GM23338 (cell line): ENCODE results near the gene BBLN. TPM values are rescaled to one million over a fixed set of nuclear protein-coding genes. Genes with fewer than 3 reads are reported as not detected.
A peak's percentile ranks its signal among the peaks of the same experiment; 100 is the strongest.

ENCODE experiments used
- ATAC-seq: fragments of 200-7000 bp; cut with Tn5 transposase; 3 replicates; pipeline ENCODE4 v1.9.1; 2020
- DNase-seq: peaks from one replicate; pipeline ENCODE4 v3.0.0-alpha.2; 2015; ENCODE audit warnings: low spot score
- H2AFZ ChIP-seq: fragments of 200-600 bp; sonication (generic); 2 replicates; pipeline ENCODE4 v1.8.0; 2016; ENCODE audit warnings: antibody characterized with exemption, mild to moderate bottlenecking, moderate library complexity
- H3F3A ChIP-seq: fragments of 200-600 bp; sonication (generic); replicated peaks from 2 replicates; pipeline ENCODE4 v1.8.0; 2017; ENCODE audit warnings: antibody characterized with exemption, mixed run types, low read depth
- H3K27ac ChIP-seq: fragments of 200-600 bp; sonication (generic); 2 replicates; pipeline ENCODE4 v1.6.1; 2016; ENCODE audit warnings: low read depth
- H3K27me3 ChIP-seq: fragments of 200-600 bp; sonication (generic); 2 replicates; pipeline ENCODE4 v1.8.0; 2016; ENCODE audit warnings: mild to moderate bottlenecking, mixed run types, moderate library complexity; ENCODE audit not compliant: insufficient read depth
- H3K36me3 ChIP-seq: fragments of 200-600 bp; sonication (generic); 2 replicates; pipeline ENCODE4 v1.8.0; 2016; ENCODE audit warnings: mild to moderate bottlenecking; ENCODE audit not compliant: insufficient read depth
- H3K4me1 ChIP-seq: fragments of 200-600 bp; sonication (generic); 2 replicates; pipeline ENCODE4 v1.8.0; 2016; ENCODE audit warnings: mild to moderate bottlenecking, moderate library complexity; ENCODE audit not compliant: insufficient read depth
- H3K4me2 ChIP-seq: fragments of 200-600 bp; sonication (generic); 2 replicates; pipeline ENCODE4 v1.7.1; 2017; ENCODE audit warnings: mixed run types
- H3K4me3 ChIP-seq: fragments of 200-600 bp; sonication (generic); 2 replicates; pipeline ENCODE4 v1.6.1; 2016; ENCODE audit warnings: mixed run types
- H3K79me2 ChIP-seq: fragments of 200-600 bp; sonication (generic); replicated peaks from 2 replicates; pipeline ENCODE4 v1.8.0; 2017; ENCODE audit warnings: mild to moderate bottlenecking; ENCODE audit not compliant: insufficient read depth
- H3K9me2 ChIP-seq: fragments of 200-600 bp; sonication (generic); 2 replicates; pipeline ENCODE4 v1.8.0; 2017; ENCODE audit not compliant: insufficient read depth
- H4K20me1 ChIP-seq: fragments of 200-600 bp; sonication (generic); replicated peaks from 2 replicates; pipeline ENCODE4 v1.8.0; 2017; ENCODE audit warnings: mild to moderate bottlenecking; ENCODE audit not compliant: insufficient read depth
- H3K27ac Mint-ChIP-seq: 2 replicates; pipeline ENCODE4 v1.8.0; 2020; ENCODE audit warnings: inconsistent platforms, mild to moderate bottlenecking, moderate library complexity, mixed read lengths
- H3K27me3 Mint-ChIP-seq: 3 replicates; pipeline ENCODE4 v1.8.0; 2022; ENCODE audit warnings: low read depth, mild to moderate bottlenecking, moderate library complexity, mixed read lengths, inconsistent platforms; ENCODE audit not compliant: insufficient read depth, poor library complexity
- H3K36me3 Mint-ChIP-seq: 3 replicates; pipeline ENCODE4 v1.8.0; 2021; ENCODE audit warnings: low read depth, mild to moderate bottlenecking, inconsistent platforms, moderate library complexity, mixed read lengths
- H3K4me1 Mint-ChIP-seq: 3 replicates; pipeline ENCODE4 v1.8.0; 2020; ENCODE audit warnings: mild to moderate bottlenecking, inconsistent platforms, mixed read lengths
- H3K4me3 Mint-ChIP-seq: 3 replicates; pipeline ENCODE4 v1.8.0; 2021; ENCODE audit warnings: moderate library complexity, mild to moderate bottlenecking, inconsistent platforms, mixed read lengths
- H3K9me3 Mint-ChIP-seq: 3 replicates; pipeline ENCODE4 v1.8.0; 2020; ENCODE audit warnings: moderate library complexity, mild to moderate bottlenecking, inconsistent platforms, mixed read lengths
- CREB1 ChIP-seq: fragments of 250-450 bp; sonication (Bioruptor Pico); IDR thresholded peaks from 2 replicates; pipeline ENCODE4 v1.5.0; 2020; ENCODE audit warnings: low read depth, mild to moderate bottlenecking, moderate library complexity
- EZH2 ChIP-seq: fragments of 200-600 bp; sonication (generic); IDR thresholded peaks from one replicate; pipeline ENCODE4 v1.8.0; 2017; ENCODE audit warnings: antibody characterized with exemption, mild to moderate bottlenecking, low read depth; ENCODE audit not compliant: unreplicated experiment
- EZH2phosphoT487 ChIP-seq: fragments of 200-600 bp; sonication (generic); IDR thresholded peaks from one replicate; pipeline ENCODE4 v1.8.1; 2018; ENCODE audit warnings: antibody characterized with exemption; ENCODE audit not compliant: unreplicated experiment
- JUNB ChIP-seq: IDR thresholded peaks from one replicate; pipeline ENCODE4 v1.6.1; 2016; ENCODE audit warnings: antibody characterized with exemption; ENCODE audit not compliant: unreplicated experiment
- NANOG ChIP-seq: IDR thresholded peaks from 2 replicates; pipeline ENCODE4 v1.6.1; 2016; ENCODE audit warnings: antibody characterized with exemption, borderline replicate concordance
- POLR2AphosphoS5 ChIP-seq: IDR thresholded peaks from 2 replicates; pipeline ENCODE4 v1.6.1; 2016; ENCODE audit warnings: antibody characterized with exemption, low read depth
- STAT1 ChIP-seq: IDR thresholded peaks from one replicate; pipeline ENCODE4 v1.6.1; 2016; ENCODE audit warnings: antibody characterized with exemption; ENCODE audit not compliant: unreplicated experiment
- ZNF114 ChIP-seq: fragments of 250-450 bp; sonication (Bioruptor Pico); IDR thresholded peaks from 2 replicates; pipeline ENCODE4 v1.5.0; 2020; ENCODE audit warnings: mild to moderate bottlenecking, moderate library complexity
- ZNF331 ChIP-seq: fragments of 250-450 bp; sonication (Bioruptor Pico); IDR thresholded peaks from 2 replicates; pipeline ENCODE4 v1.5.0; 2020; ENCODE audit warnings: low read depth, mild to moderate bottlenecking, moderate library complexity
- ZNF462 ChIP-seq: fragments of 250-450 bp; sonication (Bioruptor Pico); IDR thresholded peaks from 2 replicates; pipeline ENCODE4 v1.5.0; 2020; ENCODE audit warnings: mild to moderate bottlenecking, moderate library complexity
- polyA plus RNA-seq: library from polyadenylated mRNA; unstranded; fragments of >200 nt; fragmentation: Nextera tagmentation; extraction: Ambion mirVana; gene quantifications from 2 replicates; pipeline ENCODE4 v1.2.1, GENCODE V29; 2016
- total RNA-seq: library from RNA; depleted of rRNA; stranded (reverse); fragments of >200 nt; shearing (Covaris generic); gene quantifications from 2 replicates; pipeline ENCODE4 v1.2.3, GENCODE V29; 2014
- TF ChIP-seq, protein P1 (sequence below): IDR thresholded peaks from 2 replicates; pipeline ENCODE4 v1.6.1; 2016; ENCODE audit warnings: antibody characterized with exemption
- TF ChIP-seq, protein P2 (sequence below): IDR thresholded peaks from one replicate; pipeline ENCODE4 v1.6.1; 2018; ENCODE audit warnings: antibody characterized with exemption; ENCODE audit not compliant: unreplicated experiment
- TF ChIP-seq, protein P3 (sequence below), 2 experiments: fragments of 200-600 bp in 1 of 2; sonication (generic) in 1 of 2; conservative IDR thresholded peaks; 2 replicates each; pipeline versions ENCODE4 v1.5.1 to v1.6.1; 2016 to 2017; ENCODE audit warnings: antibody characterized with exemption in 2 of 2, low read depth in 2 of 2, mild to moderate bottlenecking in 2 of 2, moderate library complexity in 1 of 2

The BBLN gene
- total and polyA plus RNA-seq, 2 experiments from 2014 or later, result 171 to 246 TPM

DNA sequence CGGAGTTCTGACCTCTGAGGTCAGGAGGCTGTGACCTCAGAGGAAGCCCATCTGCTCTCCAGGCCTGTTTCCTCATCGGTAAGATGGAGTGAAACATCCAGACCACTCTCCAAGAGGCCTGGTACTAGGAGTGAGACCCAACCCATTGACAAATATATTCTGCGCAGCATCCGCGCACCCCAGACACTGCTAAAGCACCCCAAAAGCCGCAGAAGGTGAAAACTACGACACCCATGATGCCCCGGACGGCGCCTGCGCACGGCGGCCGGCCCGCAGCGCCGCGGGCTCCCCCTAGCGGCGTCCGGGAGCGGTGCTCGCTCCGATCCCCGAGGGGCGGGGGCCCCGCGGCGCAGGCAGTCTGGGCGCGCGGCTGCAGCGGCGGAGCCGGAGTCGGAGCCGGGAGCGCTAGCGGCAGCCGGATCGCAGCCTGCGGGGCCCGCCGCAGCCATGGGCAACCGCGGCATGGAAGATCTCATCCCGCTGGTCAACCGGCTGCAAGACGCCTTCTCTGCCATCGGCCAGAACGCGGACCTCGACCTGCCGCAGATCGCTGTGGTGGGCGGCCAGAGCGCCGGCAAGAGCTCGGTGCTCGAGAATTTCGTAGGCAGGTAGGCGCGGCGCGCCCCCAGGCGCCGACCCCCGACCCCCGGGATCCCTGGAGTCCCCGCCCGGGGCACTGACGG lies 43.1 kb downstream of the BBLN start, which contains the start of gene DNM1:
TSS of gene DNM1 (plus strand) at position 356 of the 683 bp plus-strand sequence. CDS start at position 448, 92 bp downstream.
- peak; percentile 78 for ATAC-seq
- 0 out of 2 replicates have a peak, but pooled peaks cover 4% of the 10 kb centered on the region for H3K79me2 ChIP-seq
- peak within 1 kb of the TSS; percentile 98 for H2AFZ ChIP-seq
- H3K4me3 ChIP-seq, result peak within 1 kb of the TSS; percentile 90
- Mint-ChIP-seq H3K27me3 (peaks cover 12% of the 10 kb centered on the region), H3K36me3 (no peaks in the 10 kb centered on the region; the same call in 2 of the 3 replicates), H3K4me1 (peaks cover 32% of the 10 kb centered on the region), H3K9me3 (no peaks in the 10 kb centered on the region; the same call in 2 of the 3 replicates), H3K27ac (peak within 1 kb of the TSS; percentile 90), H3K4me3 (peak within 1 kb of the TSS; percentile 88)
- DNase-seq, result peak; percentile 77
- H3K9me2 ChIP-seq, result no peaks in the 10 kb centered on the region
- no peak within 1 kb of the TSS for H3K27ac ChIP-seq
- peaks cover 9% of the 10 kb centered on the region; the same call in 1 of the 2 replicates for H3K4me1 ChIP-seq
- H4K20me1 ChIP-seq, result 0 out of 2 replicates have a peak, but pooled peaks cover 3% of the 10 kb centered on the region
- H3F3A ChIP-seq, result peaks cover 9% of the 10 kb centered on the region
- peak within 1 kb of the TSS; percentile 96 for H3K4me2 ChIP-seq
- no peaks in the 10 kb centered on the region for H3K36me3 ChIP-seq
- H3K27me3 ChIP-seq, result no peaks in the 10 kb centered on the region
- no peak for TF ChIP-seq JUNB
- TF ChIP-seq ZNF462 (CRISPR knock-in tag), result no peak
- no peak for TF ChIP-seq EZH2phosphoT487
- TF ChIP-seq, protein P1, sequence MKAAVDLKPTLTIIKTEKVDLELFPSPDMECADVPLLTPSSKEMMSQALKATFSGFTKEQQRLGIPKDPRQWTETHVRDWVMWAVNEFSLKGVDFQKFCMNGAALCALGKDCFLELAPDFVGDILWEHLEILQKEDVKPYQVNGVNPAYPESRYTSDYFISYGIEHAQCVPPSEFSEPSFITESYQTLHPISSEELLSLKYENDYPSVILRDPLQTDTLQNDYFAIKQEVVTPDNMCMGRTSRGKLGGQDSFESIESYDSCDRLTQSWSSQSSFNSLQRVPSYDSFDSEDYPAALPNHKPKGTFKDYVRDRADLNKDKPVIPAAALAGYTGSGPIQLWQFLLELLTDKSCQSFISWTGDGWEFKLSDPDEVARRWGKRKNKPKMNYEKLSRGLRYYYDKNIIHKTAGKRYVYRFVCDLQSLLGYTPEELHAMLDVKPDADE, result peak; percentile 46; the same call in 1 of the 2 replicates
- TF ChIP-seq ZNF114 (CRISPR knock-in tag), result no peak
- TF ChIP-seq POLR2AphosphoS5, result peak; percentile 66
- TF ChIP-seq CREB1 (CRISPR knock-in tag), result no peak
- TF ChIP-seq, protein P2, sequence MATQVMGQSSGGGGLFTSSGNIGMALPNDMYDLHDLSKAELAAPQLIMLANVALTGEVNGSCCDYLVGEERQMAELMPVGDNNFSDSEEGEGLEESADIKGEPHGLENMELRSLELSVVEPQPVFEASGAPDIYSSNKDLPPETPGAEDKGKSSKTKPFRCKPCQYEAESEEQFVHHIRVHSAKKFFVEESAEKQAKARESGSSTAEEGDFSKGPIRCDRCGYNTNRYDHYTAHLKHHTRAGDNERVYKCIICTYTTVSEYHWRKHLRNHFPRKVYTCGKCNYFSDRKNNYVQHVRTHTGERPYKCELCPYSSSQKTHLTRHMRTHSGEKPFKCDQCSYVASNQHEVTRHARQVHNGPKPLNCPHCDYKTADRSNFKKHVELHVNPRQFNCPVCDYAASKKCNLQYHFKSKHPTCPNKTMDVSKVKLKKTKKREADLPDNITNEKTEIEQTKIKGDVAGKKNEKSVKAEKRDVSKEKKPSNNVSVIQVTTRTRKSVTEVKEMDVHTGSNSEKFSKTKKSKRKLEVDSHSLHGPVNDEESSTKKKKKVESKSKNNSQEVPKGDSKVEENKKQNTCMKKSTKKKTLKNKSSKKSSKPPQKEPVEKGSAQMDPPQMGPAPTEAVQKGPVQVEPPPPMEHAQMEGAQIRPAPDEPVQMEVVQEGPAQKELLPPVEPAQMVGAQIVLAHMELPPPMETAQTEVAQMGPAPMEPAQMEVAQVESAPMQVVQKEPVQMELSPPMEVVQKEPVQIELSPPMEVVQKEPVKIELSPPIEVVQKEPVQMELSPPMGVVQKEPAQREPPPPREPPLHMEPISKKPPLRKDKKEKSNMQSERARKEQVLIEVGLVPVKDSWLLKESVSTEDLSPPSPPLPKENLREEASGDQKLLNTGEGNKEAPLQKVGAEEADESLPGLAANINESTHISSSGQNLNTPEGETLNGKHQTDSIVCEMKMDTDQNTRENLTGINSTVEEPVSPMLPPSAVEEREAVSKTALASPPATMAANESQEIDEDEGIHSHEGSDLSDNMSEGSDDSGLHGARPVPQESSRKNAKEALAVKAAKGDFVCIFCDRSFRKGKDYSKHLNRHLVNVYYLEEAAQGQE, result no peak
- TF ChIP-seq EZH2, result no peak
- no peak for TF ChIP-seq STAT1
- TF ChIP-seq, protein P3, sequence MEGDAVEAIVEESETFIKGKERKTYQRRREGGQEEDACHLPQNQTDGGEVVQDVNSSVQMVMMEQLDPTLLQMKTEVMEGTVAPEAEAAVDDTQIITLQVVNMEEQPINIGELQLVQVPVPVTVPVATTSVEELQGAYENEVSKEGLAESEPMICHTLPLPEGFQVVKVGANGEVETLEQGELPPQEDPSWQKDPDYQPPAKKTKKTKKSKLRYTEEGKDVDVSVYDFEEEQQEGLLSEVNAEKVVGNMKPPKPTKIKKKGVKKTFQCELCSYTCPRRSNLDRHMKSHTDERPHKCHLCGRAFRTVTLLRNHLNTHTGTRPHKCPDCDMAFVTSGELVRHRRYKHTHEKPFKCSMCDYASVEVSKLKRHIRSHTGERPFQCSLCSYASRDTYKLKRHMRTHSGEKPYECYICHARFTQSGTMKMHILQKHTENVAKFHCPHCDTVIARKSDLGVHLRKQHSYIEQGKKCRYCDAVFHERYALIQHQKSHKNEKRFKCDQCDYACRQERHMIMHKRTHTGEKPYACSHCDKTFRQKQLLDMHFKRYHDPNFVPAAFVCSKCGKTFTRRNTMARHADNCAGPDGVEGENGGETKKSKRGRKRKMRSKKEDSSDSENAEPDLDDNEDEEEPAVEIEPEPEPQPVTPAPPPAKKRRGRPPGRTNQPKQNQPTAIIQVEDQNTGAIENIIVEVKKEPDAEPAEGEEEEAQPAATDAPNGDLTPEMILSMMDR (conservative IDR thresholded peaks at IDR 0.05; ENCODE audit: low read depth in 2 of 2), result peak; percentile 49 to 78
- TF ChIP-seq NANOG, result no peak
- TF ChIP-seq ZNF331, result no peak
